ENCODE data around the gene SYP. TPM values are rescaled to one million over a fixed set of nuclear protein-coding genes. Genes with fewer than 3 reads are reported as not detected.

Gene SYP
- total and polyA plus RNA-seq, 2 donors (not counting 3 experiments of a cell fraction or from before 2014, with no cell fraction given) = 0.21 to 0.77 TPM

GRCh38 chrX:49155243-49155899 is 44.6 kb downstream of the SYP start:
- TSS peak; percentile 31 for BruUV-seq (replicated peaks)
- Histone ChIP-seq H4K20me1 (replicated peaks; ENCODE audit: control insufficient read depth, extremely low read depth, insufficient read depth, low read length) (no peaks in the 10 kb centered on the region), H3K4me1 (ENCODE audit: control insufficient read depth, extremely low read depth, insufficient read depth, low read length) (peaks cover 2% of the 10 kb centered on the region), H3K4me3 (replicated peaks in 1 of 3; ENCODE audit: insufficient read depth in 1 of 3, low read depth in 1 of 3, low read length in 3 of 3) (peak overlapping the region in 2 of 3 experiments; percentile 13 to 59), H3K79me2 (ENCODE audit: control insufficient read depth, insufficient read depth, low read length) (no peaks in the 10 kb centered on the region), H2AFZ (ENCODE audit: low read depth, low read length) (peak overlapping the region; percentile 85), H3K27me3 (ENCODE audit: control insufficient read depth in 2 of 2, insufficient read depth in 2 of 2, low read length in 2 of 2) (no peaks in the 10 kb centered on the region), H3K4me2 (ENCODE audit: insufficient read depth, low read length) (peak overlapping the region; percentile 68), H3K9me3 (replicated peaks; ENCODE audit: control insufficient read depth, insufficient read depth, low read length) (no peaks in the 10 kb centered on the region), H3K27ac (ENCODE audit: insufficient read depth, low read depth, low read length) (peak overlapping the region; percentile 96), H3K9me1 (replicated peaks; ENCODE audit: control insufficient read depth, extremely low read depth, insufficient read depth, low read length) (no peaks in the 10 kb centered on the region), H3K9ac (replicated peaks; ENCODE audit: extremely low read depth, insufficient read depth, low read length) (peak overlapping the region; percentile 82), H3K36me3 (ENCODE audit: control insufficient read depth in 2 of 2, extremely low read depth in 1 of 2, insufficient read depth in 2 of 2, low read length in 2 of 2) (no peaks in the 10 kb centered on the region)
- CTCF ChIA-PET = interaction anchor here (0.6 to 3.3 kb wide), 11 partner anchors 8 to 38 kb away, joined by 3 to 31 read pairs (median 4); partner anchors contain the start of gene PLP2
- dilution Hi-C loops (cut with MboI; ENCODE audit: extremely low pct_ligation_motif_present, low sequenced_read_pairs) = no loop called here
- TF ChIP-seq, protein P1, sequence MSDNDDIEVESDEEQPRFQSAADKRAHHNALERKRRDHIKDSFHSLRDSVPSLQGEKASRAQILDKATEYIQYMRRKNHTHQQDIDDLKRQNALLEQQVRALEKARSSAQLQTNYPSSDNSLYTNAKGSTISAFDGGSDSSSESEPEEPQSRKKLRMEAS (IDR thresholded peaks at IDR 0.05; ENCODE audit: insufficient read depth, insufficient read length) = no peak
- TF ChIP-seq GATA2 (IDR thresholded peaks at IDR 0.05; ENCODE audit: insufficient read depth, insufficient read length, low read depth, low read length) = peak; percentile 19
- POLR2A ChIA-PET = interaction anchor here (1.0 kb wide), 1 partner anchor 18 kb away, joined by 3 read pairs; no protein-coding TSS in a partner anchor
- DNase-seq (ENCODE audit: low read depth, low spot score) (peak; percentile 59), FAIRE-seq (no peak)
- intact Hi-C loops (cut with micrococcal nuclease) = loop anchor here (2.0 kb wide), 1 partner anchor 19 kb away; no protein-coding TSS in a partner anchor

DNA sequence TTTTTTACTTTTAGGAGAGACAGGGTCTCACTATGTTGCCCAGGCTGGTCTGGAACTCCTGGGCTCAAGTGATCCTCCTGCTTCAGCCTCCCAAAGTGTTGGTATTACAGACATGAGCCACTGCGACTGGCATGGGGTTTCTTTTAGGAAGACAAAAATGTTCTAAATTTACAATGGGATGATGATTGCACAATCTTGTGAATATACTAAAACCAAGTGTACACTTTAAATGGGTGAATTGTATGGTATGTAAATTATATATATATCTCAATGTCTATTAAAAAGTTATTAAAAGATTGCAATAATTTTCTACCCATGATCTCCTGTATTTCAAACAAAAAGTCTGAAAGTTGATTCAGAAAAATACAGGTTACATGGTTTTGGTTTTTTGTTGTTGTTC is 46.5 kb downstream of the SYP start:
- no peaks in the 10 kb centered on the region for H3K36me3 ChIP-seq (ENCODE audit: control insufficient read depth in 2 of 2, extremely low read depth in 1 of 2, insufficient read depth in 2 of 2, low read length in 2 of 2)
- no peaks in the 10 kb centered on the region for H4K20me1 ChIP-seq (replicated peaks; ENCODE audit: control insufficient read depth, extremely low read depth, insufficient read depth, low read length)
- FAIRE-seq (no peak), DNase-seq (ENCODE audit: low read depth, low spot score) (no peak)
- H3K4me1 ChIP-seq (ENCODE audit: control insufficient read depth, extremely low read depth, insufficient read depth, low read length) = peaks cover 2% of the 10 kb centered on the region
- H3K4me2 ChIP-seq (ENCODE audit: insufficient read depth, low read length) = no peak overlapping the region
- no peaks in the 10 kb centered on the region for H3K9me3 ChIP-seq (replicated peaks; ENCODE audit: control insufficient read depth, insufficient read depth, low read length)
- H3K27me3 ChIP-seq (ENCODE audit: control insufficient read depth in 2 of 2, insufficient read depth in 2 of 2, low read length in 2 of 2) = no peaks in the 10 kb centered on the region
- ChIA-PET POLR2A (no interaction called here), CTCF (interaction anchor here (3.3 kb wide), 1 partner anchor 10 kb away, joined by 31 read pairs; no protein-coding TSS in a partner anchor)
- dilution Hi-C loops (cut with MboI; ENCODE audit: extremely low pct_ligation_motif_present, low sequenced_read_pairs) = no loop called here
- no peaks in the 10 kb centered on the region for H3K9me1 ChIP-seq (replicated peaks; ENCODE audit: control insufficient read depth, extremely low read depth, insufficient read depth, low read length)
- intact Hi-C loops (cut with micrococcal nuclease) = no loop called here
- H2AFZ ChIP-seq (ENCODE audit: low read depth, low read length) = no peak overlapping the region
- H3K9ac ChIP-seq (replicated peaks; ENCODE audit: extremely low read depth, insufficient read depth, low read length) = no peak overlapping the region
- no peak overlapping the region for H3K27ac ChIP-seq (ENCODE audit: insufficient read depth, low read depth, low read length)
- BruUV-seq (replicated peaks) = no TSS peak
- H3K79me2 ChIP-seq (ENCODE audit: control insufficient read depth, insufficient read depth, low read length) = no peaks in the 10 kb centered on the region
- TF ChIP-seq POLR2AphosphoS5 (IDR thresholded peaks at IDR 0.05; ENCODE audit: insufficient read depth, low read depth, low read length) (no peak), MYC (IDR thresholded peaks at IDR 0.05; ENCODE audit: low read depth, low read length) (no peak), FOS (IDR thresholded peaks at IDR 0.05; ENCODE audit: borderline replicate concordance, insufficient read depth, low read length) (no peak), POLR2A (IDR thresholded peaks at IDR 0.05; ENCODE audit: low read depth, low read length) (no peak), GATA2 (IDR thresholded peaks at IDR 0.05; ENCODE audit: insufficient read depth, insufficient read length, low read depth, low read length) (no peak), JUN (IDR thresholded peaks at IDR 0.05; ENCODE audit: borderline replicate concordance, insufficient read depth, insufficient read length, low read depth) (no peak), EZH2 (IDR thresholded peaks at IDR 0.05; ENCODE audit: borderline replicate concordance, low read depth, low read length, severe bottlenecking) (no peak)
- TF ChIP-seq, protein P1 (IDR thresholded peaks at IDR 0.05; ENCODE audit: insufficient read depth, insufficient read length) = no peak
- TF ChIP-seq, protein P2, sequence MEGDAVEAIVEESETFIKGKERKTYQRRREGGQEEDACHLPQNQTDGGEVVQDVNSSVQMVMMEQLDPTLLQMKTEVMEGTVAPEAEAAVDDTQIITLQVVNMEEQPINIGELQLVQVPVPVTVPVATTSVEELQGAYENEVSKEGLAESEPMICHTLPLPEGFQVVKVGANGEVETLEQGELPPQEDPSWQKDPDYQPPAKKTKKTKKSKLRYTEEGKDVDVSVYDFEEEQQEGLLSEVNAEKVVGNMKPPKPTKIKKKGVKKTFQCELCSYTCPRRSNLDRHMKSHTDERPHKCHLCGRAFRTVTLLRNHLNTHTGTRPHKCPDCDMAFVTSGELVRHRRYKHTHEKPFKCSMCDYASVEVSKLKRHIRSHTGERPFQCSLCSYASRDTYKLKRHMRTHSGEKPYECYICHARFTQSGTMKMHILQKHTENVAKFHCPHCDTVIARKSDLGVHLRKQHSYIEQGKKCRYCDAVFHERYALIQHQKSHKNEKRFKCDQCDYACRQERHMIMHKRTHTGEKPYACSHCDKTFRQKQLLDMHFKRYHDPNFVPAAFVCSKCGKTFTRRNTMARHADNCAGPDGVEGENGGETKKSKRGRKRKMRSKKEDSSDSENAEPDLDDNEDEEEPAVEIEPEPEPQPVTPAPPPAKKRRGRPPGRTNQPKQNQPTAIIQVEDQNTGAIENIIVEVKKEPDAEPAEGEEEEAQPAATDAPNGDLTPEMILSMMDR (IDR thresholded peaks at IDR 0.05; ENCODE audit: extremely low read depth in 1 of 2, insufficient read depth in 1 of 2, low read depth in 1 of 2, low read length in 2 of 2) = no peak
- no peak overlapping the region for H3K4me3 ChIP-seq (replicated peaks in 1 of 3; ENCODE audit: insufficient read depth in 1 of 3, low read depth in 1 of 3, low read length in 3 of 3)
